GM10266 (cell line): Measurements from ENCODE around the gene ZNF264.
A peak's percentile ranks its signal among the peaks of the same experiment; 100 is the strongest.

ENCODE experiments used
- DNase-seq: peaks from one replicate; pipeline ENCODE4 v3.0.0; 2012; ENCODE audit errors: extremely low spot score
- CTCF ChIP-seq: IDR thresholded peaks from 2 replicates; pipeline ENCODE4 v1.5.1; 2012; ENCODE audit warnings: mild to moderate bottlenecking, low read depth; ENCODE audit not compliant: control insufficient read depth, insufficient read depth; ENCODE audit errors: missing control alignments

The ZNF264 gene

GRCh38 chr19:57191141-57192076 lies at the start of gene ZNF264:
Gene ZNF264 (plus strand): TSS chr19:57191500. CDS start chr19:57191914, 414 bp downstream.
- DNase-seq, result peak; percentile 93
- peak; percentile 30 for TF ChIP-seq CTCF

GRCh38 chr19:57141699-57142098 lies 49.6 kb upstream of the ZNF264 start:
- no peak for DNase-seq

GRCh38 chr19:57152921-57153320 lies 38.4 kb upstream of the ZNF264 start:
- TF ChIP-seq CTCF, result no peak
- no peak for DNase-seq

More at GRCh38 chr19:57141699-57142098, 49.6 kb upstream of the ZNF264 start:
- no peak for TF ChIP-seq CTCF

- no peak for TF ChIP-seq CTCF
- DNase-seq, result no peak
These were observed 29.2 kb upstream of the ZNF264 start for GRCh38 chr19:57161985-57162539.

GRCh38 chr19:57165846-57166245 lies 25.5 kb upstream of the ZNF264 start:
- DNase-seq, result no peak
- no peak for TF ChIP-seq CTCF

- DNase-seq, result no peak
- TF ChIP-seq CTCF, result no peak
These were observed 23.9 kb upstream of the ZNF264 start, which contains the start of gene DUXA for GRCh38 chr19:57167385-57167784. Gene DUXA (minus strand): TSS chr19:57167485. CDS start chr19:57167443, 42 bp downstream.
